Measurements from ENCODE around the gene PCNP. TPM values are rescaled to one million over a fixed set of nuclear protein-coding genes. Genes with fewer than 3 reads are reported as not detected.
A peak's percentile ranks its signal among the peaks of the same experiment; 100 is the strongest.

The PCNP gene
- total and polyA plus RNA-seq, 9 of the 15 experiments (the other 6 are each of a cell fraction or from before 2014, with no cell fraction given), result 54.3 to 170 (median 150) TPM

DNA sequence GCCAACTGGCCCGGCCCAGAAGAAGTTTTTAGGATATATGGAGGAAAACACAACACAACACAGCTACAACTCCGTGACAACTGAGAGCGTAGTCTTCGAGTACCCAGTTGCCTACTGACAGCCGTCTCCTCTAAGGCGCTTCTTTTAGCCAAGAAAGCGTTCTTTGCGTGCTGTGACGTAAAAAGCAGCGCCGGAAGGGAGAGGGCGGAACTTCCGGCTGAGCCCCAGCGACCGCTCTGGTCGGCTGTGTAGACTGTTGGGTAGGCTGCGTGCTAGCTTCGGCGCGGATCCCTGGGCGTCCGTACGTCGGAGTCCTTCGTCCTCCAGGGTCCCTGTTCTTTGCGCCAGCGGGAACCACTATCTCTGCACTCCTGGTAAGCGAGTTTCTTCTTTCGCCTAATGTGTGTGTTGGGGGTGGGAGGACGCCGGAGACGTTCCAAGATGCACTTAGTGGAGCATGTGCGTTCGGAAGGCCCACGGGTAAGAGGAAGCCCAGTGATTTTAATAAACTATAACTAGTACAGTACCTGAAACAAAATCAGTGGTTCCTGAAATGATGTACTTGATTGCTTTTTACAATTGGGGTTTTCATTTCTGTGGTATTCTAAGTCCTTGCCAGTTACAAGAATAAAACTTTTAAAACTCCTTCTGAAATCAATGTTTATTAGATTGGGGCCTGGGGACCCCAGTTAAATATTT is 12.2 kb upstream of the PCNP start, which contains the start of gene TRMT10C (continued):
- TF ChIP-seq, protein P1, sequence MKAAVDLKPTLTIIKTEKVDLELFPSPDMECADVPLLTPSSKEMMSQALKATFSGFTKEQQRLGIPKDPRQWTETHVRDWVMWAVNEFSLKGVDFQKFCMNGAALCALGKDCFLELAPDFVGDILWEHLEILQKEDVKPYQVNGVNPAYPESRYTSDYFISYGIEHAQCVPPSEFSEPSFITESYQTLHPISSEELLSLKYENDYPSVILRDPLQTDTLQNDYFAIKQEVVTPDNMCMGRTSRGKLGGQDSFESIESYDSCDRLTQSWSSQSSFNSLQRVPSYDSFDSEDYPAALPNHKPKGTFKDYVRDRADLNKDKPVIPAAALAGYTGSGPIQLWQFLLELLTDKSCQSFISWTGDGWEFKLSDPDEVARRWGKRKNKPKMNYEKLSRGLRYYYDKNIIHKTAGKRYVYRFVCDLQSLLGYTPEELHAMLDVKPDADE (conservative IDR thresholded peaks at IDR 0.05; ENCODE audit: control insufficient read depth, low read depth, low read length), result peak; percentile 64; the same call in 1 of the 2 replicates
- TF ChIP-seq SFPQ (IDR thresholded peaks at IDR 0.05; ENCODE audit: low read depth, low read length), result no peak
- no peak for TF ChIP-seq RBM15 (IDR thresholded peaks at IDR 0.05; ENCODE audit: insufficient read depth, low read length)
- TF ChIP-seq TSHZ1 (CRISPR knock-in tag; IDR thresholded peaks at IDR 0.05), result no peak
- TF ChIP-seq, protein P2, sequence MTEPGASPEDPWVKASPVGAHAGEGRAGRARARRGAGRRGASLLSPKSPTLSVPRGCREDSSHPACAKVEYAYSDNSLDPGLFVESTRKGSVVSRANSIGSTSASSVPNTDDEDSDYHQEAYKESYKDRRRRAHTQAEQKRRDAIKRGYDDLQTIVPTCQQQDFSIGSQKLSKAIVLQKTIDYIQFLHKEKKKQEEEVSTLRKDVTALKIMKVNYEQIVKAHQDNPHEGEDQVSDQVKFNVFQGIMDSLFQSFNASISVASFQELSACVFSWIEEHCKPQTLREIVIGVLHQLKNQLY (CRISPR knock-in tag; conservative IDR thresholded peaks at IDR 0.05), result no peak
- TF ChIP-seq POLR3A (IDR thresholded peaks at IDR 0.05; ENCODE audit: borderline replicate concordance, extremely low read depth, insufficient read depth, insufficient read length), result no peak
- no peak for TF ChIP-seq ZNF551 (CRISPR knock-in tag; IDR thresholded peaks at IDR 0.05)
- no peak for TF ChIP-seq TEAD2 (tag; IDR thresholded peaks at IDR 0.05)
- TF ChIP-seq ILK (tag; IDR thresholded peaks at IDR 0.05; ENCODE audit: borderline replicate concordance, low read depth), result no peak
- no peak for TF ChIP-seq NCOA6 (IDR thresholded peaks at IDR 0.05)
- no peak for TF ChIP-seq RFX5 (IDR thresholded peaks at IDR 0.05; ENCODE audit: low read depth, low read length)
- TF ChIP-seq JUN (IDR thresholded peaks at IDR 0.05; ENCODE audit: borderline replicate concordance, low read depth, low read length), result no peak
- no peak for TF ChIP-seq JUN (CRISPR knock-in tag; IDR thresholded peaks at IDR 0.05; ENCODE audit: borderline replicate concordance)
- TF ChIP-seq DPF2 (IDR thresholded peaks at IDR 0.05), result no peak
- no peak for TF ChIP-seq SAFB (IDR thresholded peaks at IDR 0.05; ENCODE audit: borderline replicate concordance, low read depth, low read length)
- no peak for TF ChIP-seq CREB3 (tag; conservative IDR thresholded peaks at IDR 0.05; ENCODE audit: low read depth)
- TF ChIP-seq ZNF507 (tag; conservative IDR thresholded peaks at IDR 0.05), result no peak
- TF ChIP-seq OTX1 (CRISPR knock-in tag; IDR thresholded peaks at IDR 0.05), result no peak
- TF ChIP-seq SUPT5H (IDR thresholded peaks at IDR 0.05), result peak; percentile 87
- TF ChIP-seq HMG20A (CRISPR knock-in tag; conservative IDR thresholded peaks at IDR 0.05), result no peak

All from K562 (cell line).